ENCODE data around the gene GPNMB.

DNA sequence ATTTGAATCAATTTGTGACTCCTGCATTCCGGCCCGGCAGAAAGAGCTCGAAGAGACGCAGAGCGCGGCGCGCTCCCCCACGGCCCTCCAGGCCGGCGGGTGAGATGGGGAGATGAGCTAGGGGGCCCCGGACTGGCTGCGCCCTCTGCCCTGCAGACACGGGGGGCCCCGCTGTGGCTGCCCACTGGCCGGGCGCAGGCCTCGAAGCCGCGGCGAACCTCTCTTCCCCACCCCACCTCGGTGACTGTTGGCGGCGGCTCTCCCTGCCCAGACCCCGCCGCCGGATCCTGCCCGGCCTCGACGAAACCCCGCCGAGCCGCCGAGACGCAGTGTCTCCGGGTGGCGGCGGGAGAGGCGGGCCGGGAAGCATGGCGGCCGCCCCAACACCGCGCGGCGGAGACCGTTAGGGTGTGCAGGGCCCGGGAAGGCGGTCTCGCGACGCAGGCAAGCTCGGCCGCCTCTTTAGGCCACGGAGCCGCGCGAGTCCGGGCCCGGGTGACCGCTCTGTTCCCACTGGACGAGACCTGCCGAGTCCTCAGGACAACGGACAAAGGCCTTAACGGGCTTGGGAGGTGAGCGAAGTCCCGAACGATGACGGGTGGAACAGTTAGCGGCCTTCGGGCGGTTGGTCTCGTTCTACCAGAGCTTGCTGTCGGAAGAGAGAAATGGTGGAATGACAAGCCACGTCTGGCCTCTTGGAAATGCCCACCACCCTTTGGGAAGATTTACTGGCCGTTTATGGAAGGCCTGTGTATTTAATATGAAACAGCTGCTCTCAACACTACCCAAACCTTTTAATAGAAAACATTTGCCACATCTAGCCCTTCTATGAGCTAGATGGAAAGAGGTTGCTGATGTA lies 40.4 kb upstream of the GPNMB start:
- TF ChIP-seq, protein P1, sequence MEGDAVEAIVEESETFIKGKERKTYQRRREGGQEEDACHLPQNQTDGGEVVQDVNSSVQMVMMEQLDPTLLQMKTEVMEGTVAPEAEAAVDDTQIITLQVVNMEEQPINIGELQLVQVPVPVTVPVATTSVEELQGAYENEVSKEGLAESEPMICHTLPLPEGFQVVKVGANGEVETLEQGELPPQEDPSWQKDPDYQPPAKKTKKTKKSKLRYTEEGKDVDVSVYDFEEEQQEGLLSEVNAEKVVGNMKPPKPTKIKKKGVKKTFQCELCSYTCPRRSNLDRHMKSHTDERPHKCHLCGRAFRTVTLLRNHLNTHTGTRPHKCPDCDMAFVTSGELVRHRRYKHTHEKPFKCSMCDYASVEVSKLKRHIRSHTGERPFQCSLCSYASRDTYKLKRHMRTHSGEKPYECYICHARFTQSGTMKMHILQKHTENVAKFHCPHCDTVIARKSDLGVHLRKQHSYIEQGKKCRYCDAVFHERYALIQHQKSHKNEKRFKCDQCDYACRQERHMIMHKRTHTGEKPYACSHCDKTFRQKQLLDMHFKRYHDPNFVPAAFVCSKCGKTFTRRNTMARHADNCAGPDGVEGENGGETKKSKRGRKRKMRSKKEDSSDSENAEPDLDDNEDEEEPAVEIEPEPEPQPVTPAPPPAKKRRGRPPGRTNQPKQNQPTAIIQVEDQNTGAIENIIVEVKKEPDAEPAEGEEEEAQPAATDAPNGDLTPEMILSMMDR (IDR thresholded peaks at IDR 0.05; ENCODE audit: low read length): no peak
- no peak for TF ChIP-seq EZH2 (IDR thresholded peaks at IDR 0.05; ENCODE audit: borderline replicate concordance, low read length)
